Hematopoietic multipotent progenitor cell treated with erythropoietin and hydrocortisone succinate and interleukin-3 and kit ligand, for 8 days (in vitro differentiated cells): Measurements from ENCODE around the gene ANKRD36.
"Not testable (repeated sequence)": the region's sequence is repeated elsewhere in the genome, so short reads cannot be mapped to it uniquely, and the experiment has no call there.

Experiments used
- DNase-seq: peaks from one replicate; pipeline ENCODE4 v3.0.0-alpha.2; 2015

ANKRD36 gene

DNA sequence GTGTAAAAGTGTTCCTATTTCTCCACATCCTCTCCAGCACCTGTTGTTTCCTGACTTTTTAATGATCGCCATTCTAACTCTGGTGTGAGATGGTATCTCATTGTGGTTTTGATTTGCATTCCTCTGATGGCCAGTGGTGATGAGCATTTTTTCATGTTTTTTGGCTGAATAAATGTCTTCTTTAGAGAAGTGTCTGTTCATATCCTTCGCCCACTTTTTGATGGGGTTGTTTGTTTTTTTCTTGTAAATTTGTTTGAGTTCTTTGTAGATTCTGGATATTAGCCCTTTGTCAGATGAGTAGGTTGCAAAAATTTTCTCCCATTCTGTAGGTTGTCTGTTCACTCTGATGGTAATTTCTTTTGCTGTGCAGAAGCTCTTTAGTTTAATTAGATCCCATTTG is 16.1 kb downstream of the ANKRD36 start:
- DNase-seq: not testable (repeated sequence)

DNA sequence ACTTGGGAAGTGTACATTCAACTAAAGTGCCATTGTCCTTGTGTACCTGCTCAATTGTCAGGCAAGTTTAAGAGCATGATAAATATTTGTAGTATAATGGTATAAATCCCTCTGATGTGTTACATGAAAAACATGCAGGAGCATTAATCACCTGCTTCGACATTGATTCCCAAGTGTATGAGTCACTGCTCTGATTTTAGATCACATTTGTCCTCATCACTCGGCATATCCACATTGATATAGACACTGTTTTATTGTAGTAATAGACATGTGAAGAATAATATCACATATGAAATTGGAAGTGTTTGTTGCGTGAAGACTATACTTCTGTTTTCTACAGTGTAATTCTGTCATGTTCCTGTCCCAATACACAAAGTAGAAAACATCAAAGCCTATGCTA is 31.1 kb downstream of the ANKRD36 start:
- DNase-seq: not testable (repeated sequence)

DNA sequence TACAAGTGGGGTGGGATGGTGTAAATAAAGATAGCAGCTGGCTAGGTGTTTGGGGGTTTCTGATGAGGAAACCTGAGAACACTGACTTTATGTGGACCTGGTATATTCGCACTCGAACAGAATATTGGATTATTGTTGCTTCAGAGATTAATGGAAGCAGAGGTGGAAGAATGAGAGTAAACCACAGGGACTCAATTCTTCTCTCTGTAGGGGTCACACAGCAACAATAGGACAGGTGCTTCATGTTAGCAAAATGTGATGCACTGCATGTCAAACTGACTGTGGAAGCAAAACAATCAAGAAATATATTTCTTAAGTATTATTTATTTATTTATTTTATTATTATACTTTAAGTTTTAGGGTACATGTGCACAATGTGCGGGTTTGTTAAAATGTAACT is 53.6 kb downstream of the ANKRD36 start:
- DNase-seq: not testable (repeated sequence)

DNA sequence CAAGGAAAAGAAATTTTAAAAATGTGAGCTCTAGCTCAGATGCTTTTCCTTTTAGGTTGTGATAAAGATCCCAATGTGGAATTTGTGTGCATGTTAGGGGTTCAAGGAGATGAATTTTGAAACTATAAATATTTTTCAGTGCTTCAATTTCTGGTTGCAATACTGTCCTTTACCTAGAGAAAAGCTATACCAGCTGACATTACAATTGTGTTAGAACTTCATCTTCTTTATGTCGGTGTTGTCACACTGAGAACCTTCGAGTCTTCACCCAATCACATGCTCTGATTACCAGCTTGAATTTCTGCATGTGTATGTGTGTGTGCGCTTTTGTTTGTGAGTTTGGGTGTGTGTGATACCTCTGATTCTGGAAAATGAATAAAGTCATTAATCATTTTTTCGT is 55.0 kb downstream of the ANKRD36 start:
- not testable (repeated sequence) for DNase-seq

DNA sequence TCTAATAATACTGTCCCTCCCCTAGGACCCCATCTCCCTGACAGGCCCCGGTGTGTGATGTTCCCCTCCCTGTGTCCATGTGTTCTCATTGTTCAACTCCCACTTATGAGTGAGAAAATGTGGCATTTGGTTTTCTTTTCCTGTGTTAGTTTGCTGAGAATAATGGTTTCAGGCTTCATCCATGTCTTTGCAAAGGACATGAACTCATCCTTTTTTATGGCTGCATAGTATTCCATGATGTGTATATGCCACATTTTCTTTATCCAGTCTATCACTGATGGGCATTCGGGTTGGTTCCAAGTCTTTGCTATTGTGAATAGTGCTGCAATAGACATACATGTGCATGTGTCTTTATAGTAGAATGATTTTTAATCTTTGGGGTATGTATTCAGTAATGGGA is 55.6 kb downstream of the ANKRD36 start:
- not testable (repeated sequence) for DNase-seq

DNA sequence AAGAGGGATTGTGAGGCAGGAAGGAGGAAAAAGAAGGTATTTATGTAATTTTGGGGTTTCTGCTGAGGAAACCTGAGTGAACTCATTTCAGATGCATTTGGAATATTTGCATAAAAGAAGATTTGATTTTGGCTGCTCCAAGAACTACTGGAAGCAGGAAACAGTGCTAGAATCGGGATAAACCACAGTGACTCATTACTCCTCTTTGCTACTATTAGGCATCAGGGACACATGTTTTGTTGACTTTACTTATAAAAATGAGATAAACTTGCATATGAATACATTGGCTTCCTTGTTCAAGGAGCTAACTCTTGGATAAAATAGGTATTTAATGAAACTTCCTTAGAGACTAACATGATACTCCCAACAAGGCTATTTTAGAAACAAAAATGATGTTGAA is 67.4 kb downstream of the ANKRD36 start:
- not testable (repeated sequence) for DNase-seq

DNA sequence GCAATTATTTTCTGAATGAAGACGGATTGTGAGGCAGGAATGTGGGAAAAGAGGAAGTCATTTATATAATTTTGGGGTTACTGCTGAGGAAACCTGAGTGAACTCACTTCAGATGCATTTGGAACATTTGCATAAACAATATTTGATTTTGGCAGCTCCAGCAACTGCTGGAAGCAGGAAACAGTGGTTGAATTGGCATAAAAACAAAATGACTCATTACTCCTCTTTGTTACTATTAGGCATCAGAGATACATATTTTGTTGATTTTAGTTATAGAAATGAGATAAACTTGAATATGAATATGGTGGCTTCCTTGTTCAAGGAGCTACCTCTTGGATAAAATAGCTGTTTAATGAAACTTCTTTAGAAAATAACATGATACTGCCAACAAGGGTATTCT is 82.4 kb downstream of the ANKRD36 start:
- not testable (repeated sequence) for DNase-seq

DNA sequence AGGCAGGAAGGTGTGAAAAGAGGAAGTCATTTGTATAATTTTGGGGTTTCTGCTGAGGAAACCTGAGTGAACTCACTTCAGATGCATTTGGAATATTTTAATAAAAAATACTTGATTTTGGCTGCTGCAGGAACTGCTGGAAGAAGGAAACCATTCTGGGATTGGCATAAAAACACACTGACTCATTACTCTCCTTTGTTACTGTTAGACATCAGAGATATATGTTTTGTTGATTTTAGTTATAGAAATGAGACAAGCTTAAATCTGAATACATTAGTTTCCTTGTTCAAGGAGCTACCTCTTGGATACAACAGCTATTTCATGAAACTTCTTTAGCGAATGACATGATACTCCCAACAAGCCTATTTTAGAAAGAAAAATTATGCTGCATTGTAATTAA is 84.3 kb downstream of the ANKRD36 start:
- not testable (repeated sequence) for DNase-seq

DNA sequence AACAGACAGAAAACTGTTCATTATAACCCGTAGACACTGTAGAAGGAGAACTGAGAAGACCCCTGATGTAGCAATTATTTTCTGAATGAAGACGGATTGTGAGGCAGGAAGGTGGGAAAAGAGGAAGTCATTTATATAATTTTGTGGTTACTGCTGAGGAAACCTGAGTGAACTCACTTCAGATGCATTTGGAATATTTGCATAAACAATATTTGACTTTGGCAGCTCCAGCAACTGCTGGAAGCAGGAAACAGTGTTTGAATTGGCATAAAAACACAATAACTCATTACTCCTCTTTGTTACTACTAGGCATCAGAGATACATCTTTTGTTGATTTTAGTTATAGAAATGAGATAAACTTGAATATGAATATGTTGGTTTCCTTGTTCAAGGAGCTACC is 87.9 kb downstream of the ANKRD36 start:
- not testable (repeated sequence) for DNase-seq

DNA sequence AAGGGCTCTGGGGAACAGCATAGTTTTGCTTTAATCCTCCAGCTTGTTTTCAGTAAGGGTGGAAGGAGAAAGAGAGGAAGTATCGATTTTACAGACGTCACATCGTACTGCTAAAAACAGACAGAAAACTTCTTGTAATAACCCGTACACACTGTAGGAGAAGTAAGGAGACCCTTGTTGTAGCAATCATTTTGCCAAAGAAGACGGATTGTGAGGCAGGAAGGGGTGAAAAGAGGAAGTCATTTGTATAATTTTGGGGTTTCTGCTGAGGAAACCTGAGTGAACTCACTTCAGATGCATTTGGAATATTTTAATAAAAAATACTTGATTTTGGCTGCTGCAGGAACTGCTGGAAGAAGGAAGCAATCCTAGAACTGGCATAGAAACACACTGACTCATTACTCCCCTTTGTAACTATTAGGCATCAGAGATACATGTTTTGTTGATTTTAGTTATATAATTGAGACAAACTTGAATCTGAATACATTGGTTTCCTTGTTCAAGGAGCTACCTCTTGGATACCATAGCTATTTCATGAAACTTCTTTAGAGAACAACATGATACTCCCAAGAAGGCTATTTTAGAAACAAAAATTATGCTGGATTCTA is 89.8 kb downstream of the ANKRD36 start:
- DNase-seq: not testable (repeated sequence)

DNA sequence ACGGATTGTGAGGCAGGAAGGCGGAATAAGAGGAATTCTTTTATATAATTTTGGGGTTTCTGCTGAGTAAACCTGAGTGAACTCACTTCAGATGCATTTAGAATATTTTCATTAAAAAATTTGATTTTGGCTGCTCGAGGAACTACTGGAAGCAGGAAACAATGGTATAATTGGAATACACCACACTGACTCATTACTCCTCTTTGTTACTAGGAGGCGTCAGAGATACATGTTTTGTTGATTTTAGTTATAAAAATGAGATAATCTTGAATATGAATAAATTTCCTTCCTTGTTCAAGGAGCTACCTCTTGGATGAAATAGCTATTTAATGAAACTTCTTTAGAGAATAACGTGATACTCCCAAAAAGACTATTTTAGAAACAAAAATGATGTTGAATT is 97.4 kb downstream of the ANKRD36 start:
- DNase-seq: no peak

DNA sequence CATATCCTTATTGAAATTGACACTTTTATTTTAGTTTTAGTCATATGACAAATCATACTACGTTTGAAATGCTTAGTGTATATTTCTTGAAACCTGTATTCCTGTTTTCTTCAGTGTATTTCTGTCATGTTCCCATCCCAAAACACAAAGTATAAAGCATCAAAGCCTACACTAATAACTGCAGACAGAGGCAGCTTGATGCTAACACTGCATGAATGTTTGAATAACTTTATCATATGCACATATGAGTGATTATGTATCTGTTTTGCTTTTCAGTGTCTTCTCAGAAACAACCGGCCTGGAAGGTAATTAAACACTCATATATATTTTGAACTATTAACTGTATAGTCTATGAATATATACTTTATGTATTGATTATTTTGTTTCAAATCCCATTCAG is 102.1 kb downstream of the ANKRD36 start:
- not testable (repeated sequence) for DNase-seq

DNA sequence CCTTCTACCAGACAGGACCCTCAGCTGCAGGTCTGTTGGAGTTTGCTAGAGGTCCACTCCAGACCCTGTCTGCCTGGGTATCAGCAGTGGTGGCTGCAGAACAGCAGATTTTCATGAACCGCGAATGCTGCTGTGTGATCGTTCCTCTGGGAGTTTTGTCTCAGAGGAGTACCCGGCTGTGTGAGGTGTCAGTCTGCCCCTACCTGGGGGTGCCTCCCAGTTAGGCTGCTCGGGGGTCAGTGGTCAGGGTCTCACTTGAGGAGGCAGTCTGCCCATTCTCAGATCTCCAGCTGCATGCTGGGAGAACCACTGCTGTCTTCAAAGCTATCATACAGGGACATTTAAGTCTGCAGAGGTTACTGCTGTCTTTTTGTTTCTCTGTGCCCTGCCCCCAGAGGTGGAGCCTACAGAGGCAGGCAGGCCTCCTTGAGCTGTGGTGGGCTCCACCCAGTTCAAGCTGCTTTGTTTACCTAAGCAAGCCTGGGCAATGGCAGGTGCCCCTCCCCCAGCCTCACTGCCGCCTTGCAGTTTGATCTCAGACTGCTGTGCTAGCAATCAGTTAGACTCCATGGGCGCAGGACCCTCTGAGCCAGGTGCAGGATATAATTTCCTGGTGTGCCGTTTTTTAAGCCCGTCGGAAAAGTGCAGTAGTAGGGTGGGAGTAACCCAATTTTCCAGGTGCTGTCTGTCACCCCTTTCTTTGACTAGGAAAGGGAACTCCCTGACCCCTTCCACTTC is 118.1 kb downstream of the ANKRD36 start:
- DNase-seq: not testable (repeated sequence)

DNA sequence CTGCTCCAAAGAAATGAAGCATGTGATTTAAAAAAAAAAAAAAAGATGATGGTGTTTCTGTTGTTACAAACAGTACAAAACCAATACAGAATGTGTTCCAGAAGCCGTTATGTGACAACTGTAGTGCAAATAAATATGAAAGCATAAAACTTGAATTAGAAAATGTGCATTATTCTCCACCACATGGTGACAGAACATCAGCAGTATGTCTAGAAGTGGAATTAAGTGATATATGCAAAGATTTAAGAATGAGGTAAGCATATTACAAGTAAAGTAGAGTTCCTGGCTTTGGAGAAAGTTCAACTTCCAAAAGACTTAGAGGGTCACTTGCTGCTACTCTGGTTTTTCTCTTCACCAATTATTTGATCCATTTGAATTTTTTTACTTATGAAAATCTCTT is 120.0 kb downstream of the ANKRD36 start:
- not testable (repeated sequence) for DNase-seq

DNA sequence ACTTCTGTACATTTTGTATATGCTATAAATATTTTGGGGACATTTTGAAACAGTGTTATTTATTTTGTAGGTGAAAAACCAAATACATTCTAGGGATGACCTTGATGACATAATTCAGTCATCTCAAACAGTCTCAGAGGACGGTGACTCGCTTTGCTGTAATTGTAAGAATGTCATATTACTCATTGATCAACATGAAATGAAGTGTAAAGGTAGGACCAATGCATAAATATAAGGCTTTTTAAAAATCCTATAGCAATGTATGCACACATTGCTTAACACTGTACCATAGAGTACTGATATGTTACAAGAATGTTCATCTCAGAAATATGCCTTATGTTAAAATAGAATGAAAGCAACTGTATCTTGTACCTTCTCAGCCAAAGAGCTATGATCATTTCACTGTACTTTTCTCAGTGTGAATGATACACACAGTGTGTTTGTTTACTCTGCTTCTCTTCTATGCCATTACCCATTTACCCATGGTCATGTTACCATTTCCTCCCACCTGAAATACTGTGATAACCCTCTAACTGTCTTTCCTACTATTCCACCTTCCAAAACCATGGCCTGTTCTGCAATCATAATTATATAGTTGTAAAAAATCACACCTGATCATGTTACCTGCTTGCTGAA is 120.8 kb downstream of the ANKRD36 start:
- DNase-seq: not testable (repeated sequence)

DNA sequence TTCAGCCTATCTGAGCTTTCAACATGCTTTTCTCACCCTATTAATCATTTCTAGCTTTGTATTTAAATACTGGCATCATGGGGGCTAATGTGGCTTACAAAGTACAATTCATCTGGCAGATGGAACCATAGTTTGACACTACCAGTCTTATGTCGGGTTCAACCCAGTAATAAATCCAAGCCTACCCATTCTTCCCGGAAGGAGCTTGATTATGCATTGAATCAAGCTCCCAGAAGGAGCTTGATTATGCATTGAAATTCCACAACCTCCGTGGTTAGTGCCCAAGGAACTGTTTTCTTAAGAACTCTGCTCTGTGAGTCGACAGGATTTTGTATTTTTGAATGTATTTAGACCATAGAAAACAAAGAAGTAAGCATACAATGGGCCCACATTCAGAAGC is 148.2 kb downstream of the ANKRD36 start:
- DNase-seq: not testable (repeated sequence)

DNA sequence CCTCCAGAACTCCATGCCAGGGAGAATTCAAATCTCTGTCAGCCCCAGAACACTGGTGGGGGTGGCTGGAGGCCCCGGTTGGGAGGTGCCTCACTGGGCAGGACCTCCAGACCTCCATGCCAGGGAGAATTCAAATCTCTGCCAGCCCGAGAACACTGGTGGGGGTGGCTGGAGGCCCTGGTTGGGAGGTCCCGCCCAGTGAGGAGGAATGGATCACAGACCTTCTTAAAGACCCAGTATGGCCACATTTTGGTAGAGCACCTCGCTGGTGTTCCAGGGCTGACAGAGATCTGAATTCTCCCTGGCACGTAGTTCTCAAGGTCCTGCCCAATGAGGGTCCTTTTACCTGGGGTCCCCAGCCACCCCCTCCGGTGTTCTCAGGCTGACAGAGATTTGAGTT is 153.5 kb downstream of the ANKRD36 start:
- not testable (repeated sequence) for DNase-seq

DNA sequence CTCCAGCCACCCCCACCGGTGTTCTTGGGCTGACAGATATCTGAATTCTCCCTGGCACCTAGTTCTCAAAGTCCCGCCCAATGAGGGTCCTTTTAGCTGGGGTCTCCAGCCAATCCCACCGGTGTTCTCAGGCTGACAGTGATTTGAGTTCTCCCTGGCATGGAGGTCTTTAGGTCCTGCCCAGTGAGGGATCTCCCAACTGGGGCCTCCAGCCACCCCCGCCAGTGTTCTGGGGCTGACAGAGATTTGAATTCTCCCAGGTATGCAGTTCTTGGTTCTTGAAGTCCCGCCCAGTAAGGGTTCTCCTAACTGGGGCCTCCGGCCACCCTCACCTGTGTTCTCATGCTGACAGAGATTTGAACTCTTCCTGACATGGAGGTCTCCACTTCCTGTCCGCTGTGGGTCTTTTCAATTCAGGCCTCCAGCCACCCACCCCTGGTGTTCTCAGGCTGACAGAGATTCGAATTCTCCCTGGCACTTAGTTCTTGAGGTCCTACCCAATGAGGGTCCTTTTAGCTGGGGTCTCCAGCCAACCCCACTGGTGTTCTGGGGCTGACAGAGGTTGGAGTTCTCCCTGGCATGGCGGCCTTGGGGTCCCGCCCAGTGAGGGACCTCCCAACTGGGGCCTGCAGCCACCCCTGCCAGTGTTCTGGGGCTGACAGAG is 154.6 kb downstream of the ANKRD36 start:
- no peak for DNase-seq

DNA sequence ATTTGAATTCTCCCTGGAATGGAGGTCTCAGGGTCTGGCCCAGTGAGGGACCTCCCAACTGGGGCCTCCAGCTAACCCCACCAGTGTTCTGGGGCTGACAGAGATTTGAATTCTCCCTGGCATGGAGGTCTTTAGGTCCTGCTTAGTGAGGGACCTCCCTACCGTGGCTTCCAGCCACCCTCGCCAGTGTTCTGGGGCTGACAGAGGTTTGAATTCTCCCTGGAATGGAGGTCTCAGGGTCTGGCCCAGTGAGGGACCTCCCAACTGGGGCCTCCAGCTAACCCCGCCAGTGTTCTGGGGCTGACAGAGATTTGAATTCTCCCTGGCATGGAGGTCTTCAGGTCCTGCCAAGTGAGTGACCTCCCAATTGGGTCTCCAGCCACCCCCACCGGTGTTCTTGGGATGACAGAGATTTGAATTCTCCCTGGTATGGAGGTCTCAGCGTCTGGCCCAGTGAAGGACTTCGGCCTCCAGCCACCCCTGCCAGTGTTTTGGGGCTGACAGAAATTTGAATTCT is 155.2 kb downstream of the ANKRD36 start:
- not testable (repeated sequence) for DNase-seq

DNA sequence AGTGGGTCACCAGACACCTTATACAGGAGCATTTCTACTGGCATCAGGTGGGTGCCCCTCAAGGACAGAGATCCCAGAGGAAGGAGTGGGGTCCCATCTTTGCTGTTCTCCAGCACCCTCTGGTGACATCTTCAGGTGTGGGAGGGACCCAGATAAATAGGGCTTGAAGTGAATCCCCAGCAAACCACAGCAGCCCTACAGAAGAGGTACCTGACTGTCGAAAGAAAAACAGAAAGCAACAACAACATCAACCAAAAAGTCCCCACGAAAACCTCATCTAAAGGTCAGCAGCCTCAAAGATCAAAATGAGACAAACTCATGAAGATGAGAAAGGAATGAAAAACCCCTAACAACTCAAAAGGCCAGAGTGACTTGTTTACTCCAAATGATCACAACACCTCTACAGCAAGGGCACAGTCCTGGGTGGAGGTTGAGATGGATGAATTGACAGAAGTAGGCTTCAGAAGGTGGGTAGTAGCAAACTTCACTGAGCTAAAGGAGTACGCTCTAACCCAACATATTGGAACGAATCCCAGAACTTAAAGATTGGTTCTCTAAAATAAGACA is 163.4 kb downstream of the ANKRD36 start:
- DNase-seq: not testable (repeated sequence)

DNA sequence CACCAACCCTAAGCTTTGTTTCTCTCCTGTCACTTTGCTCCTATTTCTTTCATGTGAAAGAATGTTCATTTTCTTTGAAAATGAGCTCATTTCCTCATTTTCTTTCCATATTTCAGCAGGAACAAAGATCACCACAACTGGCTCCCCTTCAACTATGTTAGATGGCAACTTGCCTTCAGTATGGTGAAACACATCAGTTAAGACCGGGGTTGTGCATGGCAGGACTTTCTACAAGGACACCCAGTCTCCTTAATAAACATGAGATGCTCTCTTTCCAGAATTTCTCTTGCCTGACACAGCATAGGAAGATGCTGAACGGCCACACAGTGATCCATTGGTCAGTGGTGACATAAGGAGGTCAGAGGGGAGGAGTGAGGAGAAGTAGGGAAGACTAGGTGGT is 172.2 kb downstream of the ANKRD36 start:
- DNase-seq: not testable (repeated sequence)

DNA sequence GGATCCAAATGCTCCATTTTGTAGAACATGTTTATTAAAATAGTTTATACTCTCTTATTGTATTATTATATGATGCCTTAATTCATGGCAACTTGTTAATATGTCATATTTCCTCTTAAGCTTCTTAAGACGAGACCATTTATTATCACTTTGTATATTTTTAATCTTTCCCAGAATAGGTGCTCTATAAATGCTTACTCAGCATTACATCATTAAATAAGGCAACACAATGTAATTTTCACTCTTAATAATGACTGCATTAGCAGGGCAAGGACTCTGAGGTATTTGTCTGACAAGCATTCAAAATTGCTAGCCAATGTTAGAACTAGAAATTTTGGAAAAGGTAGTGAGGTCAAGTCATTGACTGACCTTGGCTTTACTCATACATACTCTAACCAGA is 180.7 kb downstream of the ANKRD36 start:
- DNase-seq: not testable (repeated sequence)
